K562 (cell line): ENCODE results near the gene PAN3. TPM values are rescaled to one million over a fixed set of nuclear protein-coding genes. Genes with fewer than 3 reads are reported as not detected.

Experiments
- ATAC-seq: fragments of 200-7000 bp; cut with Tn5 transposase; 3 replicates; pipeline ENCODE4 v1.9.1; 2020; ENCODE audit warnings: moderate library complexity
- BruUV-seq: library from RNA; stranded (reverse); fragments of 400-500 nt; replicated peaks from 2 replicates; lab custom pipeline; 2021; lab: Mats Ljungman, UMichigan
- CTCF ChIA-PET: fragments of 300-600 bp; formaldehyde crosslinking; extraction: SDS; loops from one replicate; lab custom pipeline; 2021; ENCODE audit warnings: low intra/inter-chr PET ratio; lab: Yijun Ruan, JAX
- POLR2A ChIA-PET: fragments of 300-600, 350-650 bp; sonication (Branson Sonifier 250); formaldehyde crosslinking; extraction: SDS; loops from one replicate; lab custom pipeline; 2021; ENCODE audit warnings: antibody characterized with exemption, inconsistent platforms; lab: Yijun Ruan, JAX
- DNase-seq, 4 experiments: peaks; one replicate each; pipeline versions ENCODE4 v3.0.0 to v3.0.0-alpha.2; 2011 to 2018; ENCODE audit warnings: low spot score in 3 of 4, mixed read lengths in 3 of 4; ENCODE audit errors: extremely low read depth in 1 of 4
- FAIRE-seq: peaks from 2 replicates; lab custom pipeline; 2011; peaks lifted over from hg19 to GRCh38; lab: Jason Lieb, UNC
- H2AFZ ChIP-seq: 2 replicates; pipeline ENCODE4 v1.6.0; 2011; ENCODE audit warnings: low read depth, low read length, control low read depth, inconsistent platforms
- H3K27ac ChIP-seq: fragments of 200-600 bp; 3 replicates; pipeline ENCODE4 v1.8.0; 2011; ENCODE audit warnings: low read depth, mild to moderate bottlenecking, control low read depth, inconsistent platforms, low read length, moderate library complexity, mixed read lengths; ENCODE audit errors: extremely low read depth
- H3K27me3 ChIP-seq, 2 experiments: fragments of 300-600 bp in 1 of 2; 2 replicates in 1 of 2; 3 replicates in 1 of 2; pipeline versions ENCODE4 v1.6.0 to v1.8.0; 2011; ENCODE audit warnings: inconsistent platforms in 2 of 2, low read length in 2 of 2, mild to moderate bottlenecking in 1 of 2, mixed read lengths in 1 of 2, moderate library complexity in 1 of 2; ENCODE audit not compliant: control insufficient read depth in 2 of 2, insufficient read depth in 2 of 2
- H3K36me3 ChIP-seq: fragments of 300-600 bp; 3 replicates; pipeline ENCODE4 v1.8.0; 2011; ENCODE audit warnings: mild to moderate bottlenecking, low read length, inconsistent platforms; ENCODE audit not compliant: control insufficient read depth, insufficient read depth
- H3K4me1 ChIP-seq, 2 experiments: fragments of 200-600 bp in 1 of 2; replicated peaks in 1 of 2; 2 replicates in 1 of 2; 3 replicates in 1 of 2; pipeline versions ENCODE4 v1.5.1 to v1.8.0; 2011; ENCODE audit warnings: inconsistent platforms in 2 of 2, low read length in 2 of 2, mild to moderate bottlenecking in 1 of 2, mixed read lengths in 1 of 2, moderate library complexity in 1 of 2; ENCODE audit not compliant: control insufficient read depth in 2 of 2, insufficient read depth in 2 of 2
- H3K4me2 ChIP-seq: 2 replicates; pipeline ENCODE4 v1.6.1; 2011; ENCODE audit warnings: low read length, control low read depth, inconsistent platforms, mixed read lengths; ENCODE audit not compliant: insufficient read depth
- H3K4me3 ChIP-seq: fragments of 200-600 bp; sonication (generic), shearing (Covaris generic); 2 replicates; pipeline ENCODE4 v1.5.1; 2016; ENCODE audit warnings: control low read depth, inconsistent platforms
- H3K79me2 ChIP-seq: fragments of 200-600 bp; 3 replicates; pipeline ENCODE4 v1.8.0; 2011; ENCODE audit warnings: low read length, inconsistent platforms; ENCODE audit not compliant: control insufficient read depth, insufficient read depth
- H3K9ac ChIP-seq, 2 experiments: 2 replicates each; pipeline versions ENCODE4 v1.6.0 to v1.6.1; 2011; ENCODE audit warnings: low read depth in 2 of 2, low read length in 2 of 2, control low read depth in 1 of 2, inconsistent platforms in 1 of 2, mild to moderate bottlenecking in 1 of 2, mixed read lengths in 1 of 2; ENCODE audit not compliant: insufficient read depth in 1 of 2
- H3K9me1 ChIP-seq: one replicate; pipeline ENCODE4 v1.6.0; 2011; ENCODE audit warnings: inconsistent platforms, mild to moderate bottlenecking, low read length, moderate library complexity; ENCODE audit not compliant: control insufficient read depth, insufficient read depth
- H3K9me3 ChIP-seq: replicated peaks from 2 replicates; pipeline ENCODE4 v1.5.1; 2011; ENCODE audit warnings: low read depth, low read length, inconsistent platforms; ENCODE audit not compliant: control insufficient read depth, insufficient read depth
- H4K20me1 ChIP-seq: replicated peaks from 2 replicates; pipeline ENCODE4 v1.6.1; 2011; ENCODE audit warnings: low read length, inconsistent platforms, mixed read lengths; ENCODE audit not compliant: control insufficient read depth, insufficient read depth
- C11orf30 ChIP-seq: fragments of 450-650 bp; IDR thresholded peaks from 2 replicates; pipeline ENCODE4 v1.6.1; 2016; ENCODE audit warnings: low read depth, mild to moderate bottlenecking
- CEBPG ChIP-seq, 3 experiments: fragments of 200-800 bp in 1 of 3; sonication (Bioruptor generic) in 1 of 3; sonication (generic) in 1 of 3; formaldehyde crosslinking in 1 of 3; IDR thresholded peaks in 2 of 3; conservative IDR thresholded peaks in 1 of 3; 2 replicates each; pipeline versions ENCODE4 v1.6.1 to v1.8.0; 2016 to 2022; ENCODE audit warnings: missing compliant biosample characterization in 2 of 3, missing genetic modification characterization in 2 of 3, mild to moderate bottlenecking in 1 of 3, missing genetic modification reagents in 1 of 3
- DPF2 ChIP-seq: fragments of 450-650 bp; IDR thresholded peaks from 2 replicates; pipeline ENCODE4 v1.6.1; 2016
- FOS ChIP-seq: IDR thresholded peaks from 3 replicates; pipeline ENCODE4 v1.6.1; 2011; ENCODE audit not compliant: insufficient read length; ENCODE audit errors: extremely low read depth
- PKNOX1 ChIP-seq: fragments of 450-650 bp; IDR thresholded peaks from 2 replicates; pipeline ENCODE4 v1.6.1; 2016
- SRF ChIP-seq, 2 experiments: fragments of 250-450, 450-650 bp in 1 of 2; sonication (Bioruptor Pico) in 1 of 2; sonication (generic) in 1 of 2; formaldehyde crosslinking; IDR thresholded peaks; 2 replicates each; pipeline versions ENCODE4 v1.5.0 to v1.5.1; 2020 to 2022; ENCODE audit warnings: mild to moderate bottlenecking in 1 of 2, missing genetic modification reagents in 1 of 2
- ZNF316 ChIP-seq: fragments of 450-650 bp; IDR thresholded peaks from 2 replicates; pipeline ENCODE4 v1.6.1; 2016
- ZNF586 ChIP-seq: fragments of 450-650 bp; formaldehyde crosslinking; conservative IDR thresholded peaks from 2 replicates; pipeline ENCODE4 v1.4.0; 2020; ENCODE audit warnings: mild to moderate bottlenecking, moderate library complexity
- WGBS: fragments of 100-300 bp; shearing (Covaris generic); methylation state at CpG from one replicate; pipeline ENCODE4 v1.1.6; 2016; ENCODE audit warnings: low coverage, mixed read lengths; ENCODE audit not compliant: insufficient coverage; ENCODE audit errors: missing lambda C conversion rate; 5-methylcytosine and 5-hydroxymethylcytosine counted together
- in situ Hi-C: fragments of 300-500 bp; cut with MboI; formaldehyde crosslinking; loops from 4 replicates; pipeline ENCODE4 v1.15.0; 2018; ENCODE audit warnings: inconsistent platforms, mixed read lengths
- intact Hi-C: fragments of 100-400 bp; cut with micrococcal nuclease; formaldehyde crosslinking; loops from 2 replicates; pipeline ENCODE4 v1.14.2; 2022
- polyA plus RNA-seq, 8 experiments: library from polyadenylated mRNA; depleted of rRNA in 4 of 8; stranded (reverse) in 5 of 8; unstranded in 3 of 8; fragments of >200 nt; fragmentation: Nextera tagmentation in 2 of 8; fragmentation: Illumina TruSeq in 1 of 8; extraction: Ambion mirVana in 2 of 8; extraction: Trizol in 1 of 8; gene quantifications; 2 replicates each; pipeline versions ENCODE4 v1.2.1 to v1.2.3, GENCODE V29; 2011 to 2014; ENCODE audit warnings: inconsistent platforms in 1 of 8, missing spikeins in 1 of 8
- total RNA-seq, 7 experiments: library from RNA; depleted of rRNA in 6 of 7; stranded (reverse); fragments of >200 nt in 6 of 7; fragmentation: Illumina TruSeq in 2 of 7; extraction: Trizol in 2 of 7; gene quantifications; 2 replicates each; pipeline versions ENCODE4 v1.2.1 to v1.2.3, GENCODE V29; 2011 to 2021; ENCODE audit warnings: low replicate concordance in 1 of 7

PAN3 gene
- total and polyA plus RNA-seq, 9 of the 15 experiments (the other 6 are each of a cell fraction or from before 2014, with no cell fraction given): 7.2 to 19.9 (median 11.6) TPM

- TF ChIP-seq PKNOX1: peak; percentile 67
- TF ChIP-seq CEBPG (CRISPR knock-in tag; IDR thresholded peaks at IDR 0.05): no peak
- peak; percentile 39 to 69 for TF ChIP-seq CEBPG (tag; conservative IDR thresholded peaks at IDR 0.05 in 1 of 2, IDR thresholded peaks at IDR 0.05 in 1 of 2)
- 0 out of 2 replicates have a peak, but pooled peaks have one; percentile 28 for TF ChIP-seq DPF2
Observed at GRCh38 chr13:28120317-28120716, 18.0 kb upstream of the PAN3 start (continued).

- WGBS: 90% methylated on average over 7 of the region's 8 CpGs
- Histone ChIP-seq H3K9me3 (no peaks in the 10 kb centered on the region), H4K20me1 (no peaks in the 10 kb centered on the region), H3K36me3 (no peaks in the 10 kb centered on the region), H3K27me3 (no peaks in the 10 kb centered on the region), H3K4me1 (peaks cover 0 to 7% of the 10 kb centered on the region in 2 experiments; a peak in 3 of 5 replicates), H3K9me1 (no peaks in the 10 kb centered on the region), H3K9ac (no peak overlapping the region), H3K27ac (no peak overlapping the region), H2AFZ (no peak overlapping the region), H3K79me2 (no peaks in the 10 kb centered on the region), H3K4me3 (no peak overlapping the region), H3K4me2 (no peak overlapping the region)
- intact Hi-C loops: no loop called here
- no peak for DNase-seq
- peak; percentile 58; the same call in 1 of the 2 replicates for TF ChIP-seq C11orf30
- no peak for TF ChIP-seq SRF (CRISPR knock-in tag; IDR thresholded peaks at IDR 0.05)
- no peak for TF ChIP-seq FOS
- no peak for TF ChIP-seq ZNF586 (CRISPR knock-in tag)
- TF ChIP-seq ZNF316: peak; percentile 74
- ChIA-PET POLR2A (no interaction called here), CTCF (no interaction called here)
- BruUV-seq: no TSS peak
- in situ Hi-C loops: no loop called here
- no peak for FAIRE-seq
- no peak for ATAC-seq
Observed at GRCh38 chr13:28121224-28121623, 17.1 kb upstream of the PAN3 start.
